Measurements from ENCODE around the gene FBXL19. TPM values are rescaled to one million over a fixed set of nuclear protein-coding genes. Genes with fewer than 3 reads are reported as not detected.

The FBXL19 gene
- total RNA-seq, 1 donor from 2014 or later = 6.3 TPM

GRCh38 chr16:30928390-30928789, 5.0 kb downstream of the FBXL19 start:
- Histone ChIP-seq H3K9me3 (replicated peaks) (no peaks in the 10 kb centered on the region), H3K27me3 (ENCODE audit: low read depth) (no peaks in the 10 kb centered on the region), H3K27ac (replicated peaks) (peak overlapping the region; percentile 14), H3K4me3 (no peak overlapping the region), H3K4me1 (peaks cover 35% of the 10 kb centered on the region), H3K36me3 (peaks cover 32% of the 10 kb centered on the region)
- no peak for TF ChIP-seq CTCF (IDR thresholded peaks at IDR 0.05; ENCODE audit: borderline replicate concordance)
- DNase-seq = no peak
- intact Hi-C loops (cut with micrococcal nuclease) = no loop called here

GRCh38 chr16:30929167-30929566, 5.8 kb downstream of the FBXL19 start:
- H3K36me3 ChIP-seq = peaks cover 33% of the 10 kb centered on the region
- TF ChIP-seq CTCF (IDR thresholded peaks at IDR 0.05; ENCODE audit: borderline replicate concordance) = no peak

GRCh38 chr16:30930160-30930571, 6.8 kb downstream of the FBXL19 start:
- H3K27me3 ChIP-seq (ENCODE audit: low read depth) = no peaks in the 10 kb centered on the region
- H3K4me1 ChIP-seq = peaks cover 17% of the 10 kb centered on the region
- H3K27ac ChIP-seq (replicated peaks) = peak overlapping the region; percentile 83
- TF ChIP-seq CTCF (IDR thresholded peaks at IDR 0.05; ENCODE audit: borderline replicate concordance) = no peak
- H3K4me3 ChIP-seq = no peak overlapping the region
- peaks cover 33% of the 10 kb centered on the region for H3K36me3 ChIP-seq
- intact Hi-C loops (cut with micrococcal nuclease) = no loop called here
- DNase-seq = no peak
- H3K9me3 ChIP-seq (replicated peaks) = no peaks in the 10 kb centered on the region

More at GRCh38 chr16:30929167-30929566, 5.8 kb downstream of the FBXL19 start:
- intact Hi-C loops (cut with micrococcal nuclease) = no loop called here
- no peak overlapping the region for H3K4me3 ChIP-seq
- H3K9me3 ChIP-seq (replicated peaks) = no peaks in the 10 kb centered on the region
- no peak overlapping the region for H3K27ac ChIP-seq (replicated peaks)
- peaks cover 27% of the 10 kb centered on the region for H3K4me1 ChIP-seq
- no peak for DNase-seq
- no peaks in the 10 kb centered on the region for H3K27me3 ChIP-seq (ENCODE audit: low read depth)

GRCh38 chr16:30931068-30931650, 7.8 kb downstream of the FBXL19 start:
- no peak for TF ChIP-seq CTCF (IDR thresholded peaks at IDR 0.05; ENCODE audit: borderline replicate concordance)
- no peaks in the 10 kb centered on the region for H3K27me3 ChIP-seq (ENCODE audit: low read depth)
- H3K36me3 ChIP-seq = peaks cover 33% of the 10 kb centered on the region
- H3K4me1 ChIP-seq = peaks cover 17% of the 10 kb centered on the region
- DNase-seq = no peak
- peak overlapping the region; percentile 83 for H3K27ac ChIP-seq (replicated peaks)
- H3K4me3 ChIP-seq = no peak overlapping the region
- no peaks in the 10 kb centered on the region for H3K9me3 ChIP-seq (replicated peaks)
- intact Hi-C loops (cut with micrococcal nuclease) = no loop called here

GRCh38 chr16:30934827-30935557, 11.6 kb downstream of the FBXL19 start:
- no peak for DNase-seq
- Histone ChIP-seq H3K27ac (replicated peaks) (no peak overlapping the region), H3K4me1 (peaks cover 25% of the 10 kb centered on the region), H3K36me3 (peaks cover 37% of the 10 kb centered on the region), H3K27me3 (ENCODE audit: low read depth) (no peaks in the 10 kb centered on the region), H3K9me3 (replicated peaks) (no peaks in the 10 kb centered on the region), H3K4me3 (no peak overlapping the region)
- intact Hi-C loops (cut with micrococcal nuclease) = no loop called here
- TF ChIP-seq CTCF (IDR thresholded peaks at IDR 0.05; ENCODE audit: borderline replicate concordance) = peak; percentile 54
